SK-N-SH treated with all-trans-retinoic acid at 6 μM for 48 hours (cell line): ENCODE data around the gene CFL1.

Experiments used
- ATAC-seq: fragments of 200-7000 bp; cut with Tn5 transposase; 3 replicates; pipeline ENCODE4 v1.9.1; 2020; ENCODE audit warnings: mild to moderate bottlenecking, moderate library complexity
- ARNTL ChIP-seq: fragments of 450-650 bp; formaldehyde crosslinking; IDR thresholded peaks from 2 replicates; pipeline ENCODE4 v1.5.0; 2020; ENCODE audit warnings: low read depth, mild to moderate bottlenecking, moderate library complexity, borderline replicate concordance
- BACH2 ChIP-seq: fragments of 250-450 bp; sonication (Bioruptor Pico); IDR thresholded peaks from 2 replicates; pipeline ENCODE4 v1.9.0; 2021; ENCODE audit warnings: mild to moderate bottlenecking, borderline replicate concordance
- CREB5 ChIP-seq: fragments of 250-450 bp; sonication (Bioruptor Pico); IDR thresholded peaks from 2 replicates; pipeline ENCODE4 v1.5.1; 2020; ENCODE audit warnings: low read depth, mild to moderate bottlenecking, moderate library complexity
- CSDC2 ChIP-seq: fragments of 250-450 bp; sonication (Bioruptor Pico); IDR thresholded peaks from 2 replicates; pipeline ENCODE4 v1.5.0; 2020; ENCODE audit warnings: mild to moderate bottlenecking, moderate library complexity
- ESRRG ChIP-seq: fragments of 250-450 bp; sonication (Bioruptor Pico); IDR thresholded peaks from 2 replicates; pipeline ENCODE4 v1.6.1; 2021; ENCODE audit warnings: mild to moderate bottlenecking
- GLIS3 ChIP-seq: fragments of 250-450 bp; sonication (Bioruptor Pico); IDR thresholded peaks from 2 replicates; pipeline ENCODE4 v1.5.0; 2020; ENCODE audit warnings: mild to moderate bottlenecking, moderate library complexity
- ISL1 ChIP-seq: fragments of 250-450 bp; sonication (Bioruptor Pico); IDR thresholded peaks from 2 replicates; pipeline ENCODE4 v2.1.2; 2022; ENCODE audit warnings: mild to moderate bottlenecking, moderate library complexity
- OSR1 ChIP-seq: fragments of 250-450 bp; sonication (Bioruptor Pico); IDR thresholded peaks from 2 replicates; pipeline ENCODE4 v1.8.0; 2022; ENCODE audit warnings: moderate library complexity, mild to moderate bottlenecking, inconsistent platforms
- PATZ1 ChIP-seq: fragments of 250-450 bp; sonication (Bioruptor Pico); IDR thresholded peaks from 2 replicates; pipeline ENCODE4 v1.8.0; 2020; ENCODE audit warnings: mild to moderate bottlenecking, moderate library complexity, borderline replicate concordance
- SNAI2 ChIP-seq: fragments of 250-450 bp; sonication (Bioruptor Pico); IDR thresholded peaks from 2 replicates; pipeline ENCODE4 v1.5.0; 2020; ENCODE audit warnings: mild to moderate bottlenecking, moderate library complexity
- TCF4 ChIP-seq: fragments of 250-450 bp; sonication (Bioruptor Pico); IDR thresholded peaks from 2 replicates; pipeline ENCODE4 v1.8.0; 2021; ENCODE audit warnings: mild to moderate bottlenecking, moderate library complexity, borderline replicate concordance
- TOX ChIP-seq: fragments of 250-450 bp; sonication (Bioruptor Pico); IDR thresholded peaks from 2 replicates; pipeline ENCODE4 v1.8.0; 2021; ENCODE audit warnings: mild to moderate bottlenecking, moderate library complexity, borderline replicate concordance
- TSHZ2 ChIP-seq: fragments of 250-450 bp; sonication (Bioruptor Pico); IDR thresholded peaks from 2 replicates; pipeline ENCODE4 v1.5.0; 2020; ENCODE audit warnings: mild to moderate bottlenecking, moderate library complexity
- ZC3H10 ChIP-seq: fragments of 250-450 bp; sonication (Bioruptor Pico); IDR thresholded peaks from 2 replicates; pipeline ENCODE4 v1.5.1; 2021; ENCODE audit warnings: mild to moderate bottlenecking, moderate library complexity
- ZFP30 ChIP-seq: fragments of 450-650 bp; formaldehyde crosslinking; IDR thresholded peaks from 2 replicates; pipeline ENCODE4 v1.5.0; 2022; ENCODE audit warnings: mild to moderate bottlenecking, moderate library complexity
- ZNF565 ChIP-seq: fragments of 450-650 bp; formaldehyde crosslinking; conservative IDR thresholded peaks from 2 replicates; pipeline ENCODE4 v1.5.0; 2020; ENCODE audit warnings: low read depth, mild to moderate bottlenecking, moderate library complexity
- ZNF70 ChIP-seq: fragments of 450-650 bp; formaldehyde crosslinking; IDR thresholded peaks from 2 replicates; pipeline ENCODE4 v1.5.0; 2020; ENCODE audit warnings: mild to moderate bottlenecking, moderate library complexity
- ZNF8 ChIP-seq: fragments of 450-650 bp; formaldehyde crosslinking; IDR thresholded peaks from 2 replicates; pipeline ENCODE4 v1.5.0; 2020; ENCODE audit warnings: mild to moderate bottlenecking, moderate library complexity
- TF ChIP-seq, protein P1 (sequence below): fragments of 250-450 bp; sonication (Bioruptor Pico); IDR thresholded peaks from 2 replicates; pipeline ENCODE4 v1.8.0; 2021; ENCODE audit warnings: low read depth, mild to moderate bottlenecking, moderate library complexity, borderline replicate concordance

Gene CFL1

GRCh38 chr11:65897020-65897471 lies 39.1 kb upstream of the CFL1 start:
- TF ChIP-seq ISL1 (CRISPR knock-in tag): no peak
- no peak for TF ChIP-seq ARNTL (CRISPR knock-in tag)
- TF ChIP-seq GLIS3 (CRISPR knock-in tag): no peak
- no peak for TF ChIP-seq TCF4 (CRISPR knock-in tag)
- no peak for TF ChIP-seq ZFP30
- no peak for TF ChIP-seq BACH2
- TF ChIP-seq TSHZ2: no peak
- ATAC-seq: no peak

- no peak for TF ChIP-seq ZNF8 (CRISPR knock-in tag)
- TF ChIP-seq SNAI2: no peak
- no peak for TF ChIP-seq PATZ1 (CRISPR knock-in tag)
- TF ChIP-seq ISL1 (CRISPR knock-in tag): no peak
- TF ChIP-seq, protein P1, sequence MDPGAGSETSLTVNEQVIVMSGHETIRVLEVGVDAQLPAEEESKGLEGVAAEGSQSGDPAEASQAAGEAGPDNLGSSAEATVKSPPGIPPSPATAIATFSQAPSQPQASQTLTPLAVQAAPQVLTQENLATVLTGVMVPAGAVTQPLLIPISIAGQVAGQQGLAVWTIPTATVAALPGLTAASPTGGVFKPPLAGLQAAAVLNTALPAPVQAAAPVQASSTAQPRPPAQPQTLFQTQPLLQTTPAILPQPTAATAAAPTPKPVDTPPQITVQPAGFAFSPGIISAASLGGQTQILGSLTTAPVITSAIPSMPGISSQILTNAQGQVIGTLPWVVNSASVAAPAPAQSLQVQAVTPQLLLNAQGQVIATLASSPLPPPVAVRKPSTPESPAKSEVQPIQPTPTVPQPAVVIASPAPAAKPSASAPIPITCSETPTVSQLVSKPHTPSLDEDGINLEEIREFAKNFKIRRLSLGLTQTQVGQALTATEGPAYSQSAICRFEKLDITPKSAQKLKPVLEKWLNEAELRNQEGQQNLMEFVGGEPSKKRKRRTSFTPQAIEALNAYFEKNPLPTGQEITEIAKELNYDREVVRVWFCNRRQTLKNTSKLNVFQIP: no peak
- no peak for TF ChIP-seq CREB5
- no peak for TF ChIP-seq BACH2
- TF ChIP-seq TSHZ2: no peak
- no peak for TF ChIP-seq TCF4 (CRISPR knock-in tag)
- no peak for TF ChIP-seq GLIS3 (CRISPR knock-in tag)
- TF ChIP-seq OSR1 (CRISPR knock-in tag): no peak
- no peak for ATAC-seq
Measured at GRCh38 chr11:65896034-65896999, 38.3 kb upstream of the CFL1 start.

GRCh38 chr11:65895482-65895981 lies 37.6 kb upstream of the CFL1 start:
- no peak for ATAC-seq
- no peak for TF ChIP-seq CSDC2
- TF ChIP-seq CREB5: no peak
- no peak for TF ChIP-seq TSHZ2
- no peak for TF ChIP-seq GLIS3 (CRISPR knock-in tag)
- no peak for TF ChIP-seq ESRRG
- TF ChIP-seq ZNF70 (CRISPR knock-in tag): no peak
- no peak for TF ChIP-seq ZNF565 (CRISPR knock-in tag)
- no peak for TF ChIP-seq ARNTL (CRISPR knock-in tag)
- no peak for TF ChIP-seq BACH2
- no peak for TF ChIP-seq SNAI2
- no peak for TF ChIP-seq ZC3H10 (CRISPR knock-in tag)
- TF ChIP-seq ISL1 (CRISPR knock-in tag): no peak
- no peak for TF ChIP-seq TOX (CRISPR knock-in tag)
